ENCODE data around the gene AFF2.

The AFF2 gene

GRCh38 chrX:148495176-148495575 is 5.2 kb upstream of the AFF2 start:
- TF ChIP-seq CTCF (IDR thresholded peaks at IDR 0.05; ENCODE audit: extremely low read depth, missing control alignments) = no peak
- DNase-seq (ENCODE audit: low spot score) = no peak

GRCh38 chrX:148498067-148498466 is 2.4 kb upstream of the AFF2 start:
- TF ChIP-seq CTCF (IDR thresholded peaks at IDR 0.05; ENCODE audit: extremely low read depth, missing control alignments) = no peak
- no peak for DNase-seq (ENCODE audit: low spot score)

GRCh38 chrX:148499638-148500422 is 587 bp upstream of the AFF2 start:
- TF ChIP-seq CTCF (IDR thresholded peaks at IDR 0.05; ENCODE audit: extremely low read depth, missing control alignments) = no peak

GRCh38 chrX:148501386-148502066 is 1.1 kb downstream of the AFF2 start:
- peak; percentile 11 for DNase-seq (ENCODE audit: low spot score)
- TF ChIP-seq CTCF (IDR thresholded peaks at IDR 0.05; ENCODE audit: extremely low read depth, missing control alignments) = no peak

More at GRCh38 chrX:148499638-148500422, 587 bp upstream of the AFF2 start:
- DNase-seq (ENCODE audit: low spot score) = no peak

GRCh38 chrX:148504506-148504905 is 4.1 kb downstream of the AFF2 start:
- no peak for DNase-seq (ENCODE audit: low spot score)

GRCh38 chrX:148507418-148507817 is 7.0 kb downstream of the AFF2 start:
- no peak for TF ChIP-seq CTCF (IDR thresholded peaks at IDR 0.05; ENCODE audit: extremely low read depth, missing control alignments)

More at GRCh38 chrX:148504506-148504905, 4.1 kb downstream of the AFF2 start:
- no peak for TF ChIP-seq CTCF (IDR thresholded peaks at IDR 0.05; ENCODE audit: extremely low read depth, missing control alignments)

DNA sequence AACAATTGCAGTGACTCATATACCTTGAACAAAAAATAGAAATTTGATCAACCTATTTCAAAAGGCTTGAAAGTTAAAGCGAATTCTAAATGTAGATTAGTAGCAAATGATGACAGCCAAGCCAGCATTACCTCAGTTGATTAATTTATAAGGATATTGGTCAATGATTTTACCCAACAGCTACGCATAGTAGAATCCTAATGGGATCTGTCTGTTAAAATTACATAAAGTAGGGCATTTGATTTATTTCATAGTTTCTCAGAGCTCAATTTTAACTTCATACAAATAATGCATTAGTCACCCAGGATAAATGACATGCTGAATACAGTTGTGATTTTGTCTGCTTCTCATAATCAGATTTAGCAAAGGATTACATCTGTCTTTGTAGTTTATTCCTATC is 12.0 kb downstream of the AFF2 start:
- DNase-seq (ENCODE audit: low spot score) = no peak
- TF ChIP-seq CTCF (IDR thresholded peaks at IDR 0.05; ENCODE audit: extremely low read depth, missing control alignments) = no peak

More at GRCh38 chrX:148507418-148507817, 7.0 kb downstream of the AFF2 start:
- no peak for DNase-seq (ENCODE audit: low spot score)

Measured in GM20000 (cell line).